Globus pallidus (tissue), 1 donor: ENCODE results near the gene HOXA3.

Experiments used
- DNase-seq: peaks from one replicate; pipeline ENCODE4 v3.0.0-alpha.2; 2015; ENCODE audit warnings: low spot score

HOXA3 gene

GRCh38 chr7:27165996-27166530 lies 13.7 kb upstream of the HOXA3 start:
- DNase-seq, result no peak

DNA sequence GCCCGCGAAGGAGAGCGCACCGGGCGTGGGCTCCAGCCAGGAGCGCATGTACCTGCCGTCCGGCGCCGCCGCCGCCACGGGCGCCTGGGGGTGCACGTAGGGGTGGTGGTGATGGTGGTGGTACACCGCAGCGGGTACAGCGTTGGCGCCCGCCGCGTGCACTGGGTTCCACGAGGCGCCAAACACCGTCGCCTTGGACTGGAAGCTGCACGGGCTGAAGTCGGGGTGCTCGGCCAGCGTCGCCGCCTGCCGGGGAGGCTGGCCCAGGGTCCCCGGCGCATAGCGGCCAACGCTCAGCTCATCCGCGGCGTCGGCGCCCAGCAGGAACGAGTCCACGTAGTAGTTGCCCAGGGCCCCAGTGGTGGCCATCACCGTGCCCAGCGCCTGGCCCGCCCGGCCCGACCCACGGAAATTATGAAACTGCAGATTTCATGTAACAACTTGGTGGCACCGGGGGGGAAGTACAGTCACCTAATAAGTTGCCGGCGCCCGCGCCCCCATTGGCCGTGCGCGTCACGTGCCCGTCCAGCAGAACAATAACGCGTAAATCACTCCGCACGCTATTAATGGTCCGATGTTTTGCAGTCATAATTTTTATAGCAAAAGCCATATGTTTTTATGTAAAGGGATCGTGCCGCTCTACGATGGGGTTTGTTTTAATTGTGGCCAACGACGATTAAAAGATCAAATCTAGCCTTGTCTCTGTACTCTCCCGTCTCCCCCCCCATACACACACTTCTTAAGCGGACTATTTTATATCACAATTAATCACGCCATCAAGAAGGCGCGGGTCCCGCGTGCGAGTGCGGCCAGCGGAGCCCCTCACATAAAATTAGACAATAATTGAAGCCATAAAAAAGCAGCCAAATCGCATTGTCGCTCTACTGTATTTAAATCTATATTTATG lies 13.0 kb upstream of the HOXA3 start, which contains the start of gene HOXA9:
Gene HOXA9 (minus strand): TSS at position 449 of the 907 bp plus-strand sequence. CDS start 80 bp downstream, at position 369.
- DNase-seq, result no peak

- no peak for DNase-seq
These were observed 12.1 kb upstream of the HOXA3 start for GRCh38 chr7:27164367-27165088.

- no peak for DNase-seq
These were observed 11.6 kb upstream of the HOXA3 start for GRCh38 chr7:27164045-27164366.

GRCh38 chr7:27163288-27164044 lies 11.1 kb upstream of the HOXA3 start:
- no peak for DNase-seq

- DNase-seq, result no peak
These were observed 10.3 kb upstream of the HOXA3 start for GRCh38 chr7:27162561-27163287.

DNA sequence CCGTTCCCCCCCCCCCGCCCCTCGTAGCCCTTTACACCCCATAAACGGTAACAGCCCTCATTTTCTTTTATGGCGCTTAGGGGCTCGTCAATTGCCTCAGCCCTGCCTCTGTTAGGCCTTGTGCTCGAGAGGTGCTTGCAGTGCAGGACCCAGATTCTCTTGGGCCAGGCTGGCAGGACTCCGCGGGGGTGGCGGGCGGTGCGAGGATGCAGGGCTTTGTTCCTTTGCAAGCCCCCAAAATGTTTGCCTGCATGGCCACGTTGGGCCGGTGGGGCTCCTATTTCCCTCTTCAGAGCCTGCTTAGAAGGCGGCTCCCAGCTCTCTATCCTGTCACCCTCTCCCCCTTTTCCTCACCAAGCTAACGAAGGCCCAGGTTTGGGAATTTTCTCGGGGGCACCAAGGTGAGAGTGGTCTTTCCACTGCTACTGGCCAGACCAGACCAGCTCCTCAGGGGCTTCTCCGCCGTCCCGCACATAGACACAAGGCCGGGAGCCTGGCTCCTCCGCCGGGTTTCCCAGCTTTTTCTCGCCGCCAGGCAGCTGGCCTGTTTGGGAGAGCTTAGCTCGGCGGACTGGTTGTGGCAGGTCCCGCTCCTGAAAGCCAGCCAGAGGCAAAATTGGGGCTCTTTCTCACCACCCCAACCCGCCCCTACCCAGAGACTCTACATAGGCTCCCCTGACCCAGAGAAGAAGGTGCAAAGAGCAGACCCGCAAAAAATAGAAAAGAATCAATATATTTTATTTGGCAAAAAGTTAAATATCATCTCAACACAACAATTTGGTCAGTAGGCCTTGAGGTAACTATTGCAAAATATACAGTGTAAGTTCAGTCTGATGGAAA lies 9.6 kb upstream of the HOXA3 start:
- DNase-seq, result no peak

DNA sequence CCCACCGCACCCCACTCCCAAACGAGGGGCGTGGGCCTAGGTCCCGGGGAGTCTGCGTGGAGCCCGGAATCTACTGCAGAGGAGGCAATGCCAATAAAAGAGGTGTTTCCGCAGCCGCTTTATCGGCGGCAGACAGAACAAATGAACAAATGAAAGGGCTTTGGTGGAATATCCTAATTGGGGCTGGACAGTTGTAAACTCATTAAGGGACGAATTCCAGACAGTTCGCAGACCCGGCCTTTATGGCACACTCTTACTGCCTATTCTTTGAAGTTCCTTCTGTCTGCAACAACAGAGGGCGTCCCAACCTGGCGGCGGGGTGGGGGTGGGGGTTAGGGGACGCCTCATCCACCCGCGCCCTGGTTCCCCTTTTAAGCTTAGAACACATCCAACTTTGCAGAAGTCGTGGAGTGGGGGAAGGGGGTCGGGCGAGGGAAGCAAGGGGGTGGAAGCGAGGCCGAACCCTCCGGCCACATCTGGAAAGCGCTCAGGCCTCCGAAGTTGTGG lies 8.9 kb upstream of the HOXA3 start:
- peak; percentile 12 for DNase-seq

DNA sequence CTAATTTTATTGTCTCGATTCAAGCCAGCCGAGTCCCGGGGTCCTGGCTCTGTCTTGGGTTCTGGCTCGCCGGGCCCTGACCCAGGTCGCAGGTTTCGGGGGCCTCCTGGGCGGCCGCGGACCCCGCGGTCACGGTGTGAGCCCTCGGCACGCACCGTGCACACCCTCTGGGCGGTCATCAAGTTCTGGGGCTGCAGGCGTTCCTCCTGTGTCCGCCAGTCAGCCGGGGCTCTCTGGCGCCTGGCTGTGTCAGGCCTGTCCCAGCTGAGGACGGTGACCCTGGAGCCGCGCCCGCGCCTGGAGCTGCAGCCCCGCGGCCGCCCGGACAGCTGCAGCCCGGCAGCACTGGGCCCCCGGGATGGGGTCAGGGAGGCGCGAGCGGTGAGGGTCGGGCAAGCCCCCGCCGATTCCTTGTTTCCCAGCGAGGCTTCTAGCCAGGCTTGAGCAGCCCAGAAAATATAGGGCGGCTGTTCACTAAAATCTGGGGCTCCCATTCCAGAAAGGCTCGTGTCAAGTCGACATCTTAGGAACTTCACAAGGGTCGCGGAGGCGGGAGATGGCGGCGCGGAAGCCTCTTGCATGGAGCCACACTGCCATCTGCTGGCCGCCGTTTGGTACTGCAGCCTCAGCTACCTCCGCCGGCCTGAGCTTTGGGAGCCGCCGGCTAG lies 8.3 kb upstream of the HOXA3 start:
- peak; percentile 57 for DNase-seq

DNA sequence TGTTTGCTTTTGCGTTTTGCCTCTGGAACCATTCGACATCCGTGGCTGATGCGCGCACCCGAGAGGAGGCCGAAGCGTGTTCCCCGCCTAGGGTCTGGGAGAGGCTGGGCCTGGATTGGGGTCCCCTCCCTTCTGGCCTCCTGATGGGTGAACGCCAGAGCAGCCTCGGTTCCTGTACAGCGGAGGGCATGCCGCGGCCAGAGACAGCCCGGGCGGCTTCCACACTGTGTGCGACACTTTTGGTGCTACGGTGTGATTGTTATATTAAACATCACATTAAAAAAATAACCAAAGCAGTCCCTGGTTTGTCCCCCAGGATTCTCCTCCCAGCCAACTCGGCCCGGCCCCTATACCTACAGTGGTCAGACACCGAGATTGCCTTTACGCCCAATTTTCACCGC lies 7.8 kb upstream of the HOXA3 start:
- DNase-seq, result no peak

DNA sequence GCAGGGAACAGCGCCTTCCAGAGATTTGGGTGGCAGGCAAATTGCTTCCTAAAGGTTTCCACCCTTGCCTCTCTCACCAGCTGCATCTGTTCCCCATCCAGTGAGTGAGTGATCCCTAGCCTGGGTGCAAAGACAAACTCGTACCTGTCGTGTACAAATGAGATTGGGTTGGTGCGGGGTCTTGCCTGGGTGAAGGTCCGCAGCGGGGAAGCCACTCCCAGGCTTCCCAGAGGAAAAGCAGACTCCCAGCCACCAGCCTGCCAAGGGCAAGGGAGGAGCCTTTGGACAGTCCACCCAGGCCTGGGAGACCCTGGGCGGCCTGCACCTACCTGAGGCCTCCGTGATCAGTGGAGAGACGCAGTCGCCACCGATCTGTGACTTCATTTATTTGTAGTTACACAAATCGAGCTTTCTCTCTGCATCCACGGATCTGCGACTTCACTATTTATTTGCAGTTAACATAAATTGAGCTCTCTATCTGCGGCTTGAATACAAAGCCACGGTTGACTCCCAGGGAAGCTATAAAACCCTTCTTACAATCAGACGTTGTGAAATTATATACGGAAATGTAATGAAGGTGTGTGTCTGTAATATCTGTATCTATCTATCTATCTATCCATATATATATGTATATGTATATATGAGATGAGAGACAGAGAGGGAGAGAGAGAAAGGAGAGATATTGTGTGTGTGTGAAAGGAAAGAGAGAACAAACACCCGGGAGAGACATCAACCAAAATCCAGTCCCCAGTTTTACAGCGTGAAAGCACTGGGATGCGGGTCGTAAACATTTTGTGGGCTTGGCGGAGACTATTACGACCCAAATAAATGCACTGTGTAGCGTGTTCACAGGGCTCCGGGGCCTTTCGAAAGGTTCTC lies 7.1 kb upstream of the HOXA3 start:
- no peak for DNase-seq

DNA sequence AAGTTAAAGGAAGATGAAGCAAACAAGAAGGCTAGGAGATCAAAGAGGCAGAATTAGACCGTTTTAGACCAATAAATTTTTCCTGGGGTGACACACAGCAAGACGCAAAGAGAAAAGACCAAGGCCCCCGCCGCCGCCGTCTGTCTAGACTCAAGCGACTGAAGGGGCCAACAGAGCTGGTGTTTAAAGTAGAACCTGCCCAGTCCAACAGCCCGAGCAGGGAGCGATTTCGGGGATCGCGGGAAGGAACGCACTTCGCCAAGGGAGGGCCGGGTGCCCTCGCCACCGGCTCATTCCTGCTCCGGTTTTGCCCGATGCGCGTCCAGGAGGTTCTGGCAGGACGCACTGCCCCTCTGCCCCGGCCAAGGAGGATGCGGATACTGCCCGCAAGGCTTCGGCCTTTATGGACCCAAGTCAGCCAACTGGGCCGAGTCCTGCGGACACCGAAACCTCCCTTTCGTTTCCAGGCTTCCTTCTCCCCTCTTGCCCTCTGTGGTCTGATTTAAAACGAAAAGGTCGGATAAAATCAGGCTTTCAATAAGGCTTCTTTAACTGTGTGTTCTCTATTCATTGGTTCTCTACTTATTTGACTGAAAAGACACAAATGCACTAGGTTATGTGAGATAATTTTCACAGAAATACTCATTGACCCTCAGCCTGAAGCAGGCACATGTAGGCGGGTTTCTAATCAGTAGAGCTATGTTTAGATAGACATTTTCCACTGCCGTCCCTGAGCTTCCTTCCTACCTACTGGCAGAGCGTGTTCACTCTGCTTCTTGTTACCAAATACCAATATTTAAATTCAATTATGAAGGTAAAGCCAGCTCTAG lies 6.3 kb upstream of the HOXA3 start:
- no peak for DNase-seq

DNA sequence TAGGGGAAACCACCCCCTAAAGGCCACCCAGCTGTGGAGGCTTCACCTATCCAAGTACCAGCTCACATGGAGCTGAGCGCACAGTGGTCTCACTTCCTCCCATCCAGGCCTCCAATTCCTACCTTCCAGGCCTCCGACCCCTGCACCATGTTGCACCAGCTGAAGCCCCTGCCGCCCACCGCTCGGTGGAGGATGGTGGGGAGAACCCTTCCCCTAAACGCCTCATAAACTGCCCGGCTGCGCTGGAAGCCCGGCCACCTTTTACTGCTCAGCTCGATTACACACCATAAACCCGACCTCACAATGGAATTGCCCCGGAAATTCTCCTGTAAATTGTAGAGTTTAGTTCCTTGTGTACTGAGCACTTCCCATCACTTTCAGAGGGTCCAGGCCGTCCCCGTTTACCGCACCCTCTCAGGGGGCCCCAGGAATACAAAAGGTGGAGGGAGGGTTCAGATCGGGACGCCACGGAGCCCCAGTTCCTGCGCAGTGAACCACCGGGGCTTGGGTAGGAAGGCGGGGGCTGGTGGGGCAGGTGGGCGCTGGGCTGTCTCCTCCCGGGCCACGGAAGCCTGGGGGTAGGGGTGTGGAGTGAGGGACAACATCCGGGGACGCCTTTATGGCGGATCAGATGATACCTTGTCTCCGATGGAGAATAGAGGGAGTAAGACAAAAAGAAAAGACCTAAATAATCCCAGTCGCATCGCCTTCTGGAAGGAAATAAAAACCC lies 5.5 kb upstream of the HOXA3 start:
- no peak for DNase-seq

- no peak for DNase-seq
These were observed 4.7 kb upstream of the HOXA3 start for GRCh38 chr7:27156916-27157701.

- no peak for DNase-seq
These were observed 4.1 kb upstream of the HOXA3 start, which contains the start of gene HOXA7 for GRCh38 chr7:27156508-27156898. Gene HOXA7, minus strand, starts transcription at chr7:27156675. Its CDS starts 130 bp downstream, at chr7:27156545.

DNA sequence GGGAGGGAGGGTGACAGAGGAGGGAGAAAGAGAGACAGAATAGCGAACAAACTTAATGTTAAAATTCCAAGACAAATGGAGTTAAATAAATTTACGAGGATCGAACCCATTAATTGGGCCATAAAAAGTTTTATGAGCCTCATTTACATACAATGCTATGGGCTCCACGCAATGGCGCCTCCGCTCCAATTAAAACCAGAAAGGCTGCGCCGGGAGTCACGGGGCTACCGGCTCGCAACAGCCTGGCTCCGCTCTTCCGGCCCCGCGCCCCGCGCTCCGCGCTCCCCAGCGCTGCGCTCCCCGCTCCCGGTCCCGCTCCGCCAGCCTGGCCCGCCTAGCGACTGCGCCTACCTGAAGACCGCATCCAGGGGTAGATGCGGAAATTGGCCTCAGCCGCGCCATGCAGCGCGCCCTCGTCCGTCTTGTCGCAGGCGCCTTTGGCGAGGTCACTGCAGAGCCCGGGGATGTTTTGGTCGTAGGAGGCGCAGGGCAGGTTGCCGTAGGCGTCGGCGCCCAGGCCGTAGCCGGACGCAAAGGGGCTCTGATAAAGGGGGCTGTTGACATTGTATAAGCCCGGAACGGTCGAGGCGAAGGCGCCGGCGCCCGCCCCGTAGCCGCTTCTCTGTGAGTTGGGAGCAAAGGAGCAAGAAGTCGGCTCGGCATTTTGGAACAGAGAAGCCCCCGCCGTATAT lies 3.6 kb upstream of the HOXA3 start:
- DNase-seq, result no peak
